Liver (tissue), 9 donors: ENCODE data around the gene TFR2. TPM values are rescaled to one million over a fixed set of nuclear protein-coding genes. Genes with fewer than 3 reads are reported as not detected.

Source experiments
- DNase-seq: peaks from one replicate; pipeline ENCODE4 v3.0.0-alpha.2; 2017; ENCODE audit warnings: low spot score
- H3K27ac ChIP-seq, 2 donors: one replicate each; pipeline ENCODE4 v1.7.0; 2013; ENCODE audit warnings: inconsistent platforms in 2 of 2, low read length in 2 of 2, control low read depth in 1 of 2, low read depth in 1 of 2, mild to moderate bottlenecking in 1 of 2
- H3K27me3 ChIP-seq, 4 donors: one replicate each; pipeline versions ENCODE4 v1.6.1 to v1.7.0; 2013; ENCODE audit warnings: low read length in 3 of 4, inconsistent platforms in 1 of 4, mild to moderate bottlenecking in 1 of 4, moderate library complexity in 1 of 4; ENCODE audit not compliant: control insufficient read depth in 4 of 4, insufficient read depth in 4 of 4
- H3K36me3 ChIP-seq, 4 donors: one replicate each; pipeline versions ENCODE4 v1.6.1 to v1.7.0; 2013; ENCODE audit warnings: low read length in 3 of 4, mild to moderate bottlenecking in 3 of 4, low read depth in 1 of 4, moderate library complexity in 1 of 4; ENCODE audit not compliant: control insufficient read depth in 4 of 4, insufficient read depth in 3 of 4
- H3K4me1 ChIP-seq, 4 donors: one replicate each; pipeline versions ENCODE4 v1.6.1 to v1.7.0; 2013; ENCODE audit warnings: low read length in 3 of 4, mild to moderate bottlenecking in 3 of 4, moderate library complexity in 1 of 4; ENCODE audit not compliant: control insufficient read depth in 4 of 4, insufficient read depth in 4 of 4
- H3K4me3 ChIP-seq, 3 donors: one replicate each; pipeline versions ENCODE4 v1.6.1 to v1.7.0; 2013; ENCODE audit warnings: low read length in 3 of 3, control low read depth in 1 of 3, low read depth in 1 of 3, mild to moderate bottlenecking in 1 of 3
- H3K9ac ChIP-seq, 2 donors: one replicate each; pipeline ENCODE4 v1.7.0; 2013; ENCODE audit warnings: low read length in 2 of 2, mild to moderate bottlenecking in 2 of 2, moderate library complexity in 2 of 2, control low read depth in 1 of 2, low read depth in 1 of 2
- H3K9me3 ChIP-seq, 4 donors: one replicate each; pipeline versions ENCODE4 v1.6.1 to v1.7.0; 2013; ENCODE audit warnings: low read length in 3 of 4; ENCODE audit not compliant: control insufficient read depth in 4 of 4
- ATF3 ChIP-seq: IDR thresholded peaks from 2 replicates; pipeline ENCODE4 v1.6.1; 2016; ENCODE audit warnings: antibody characterized with exemption
- CTCF ChIP-seq: fragments of 150-350 bp; IDR thresholded peaks from 2 replicates; pipeline ENCODE4 v1.5.1; 2017; ENCODE audit warnings: improper control_type of control experiment, low read depth, low read length; ENCODE audit not compliant: missing input control
- FOXA1 ChIP-seq: IDR thresholded peaks from 2 replicates; pipeline ENCODE4 v1.6.1; 2016; ENCODE audit warnings: antibody characterized with exemption
- FOXA2 ChIP-seq: IDR thresholded peaks from 2 replicates; pipeline ENCODE4 v1.6.1; 2016; ENCODE audit warnings: antibody characterized with exemption
- GABPA ChIP-seq, 2 donors: IDR thresholded peaks in 1 of 2; conservative IDR thresholded peaks in 1 of 2; 2 replicates each; pipeline ENCODE4 v1.6.1; 2016; ENCODE audit warnings: antibody characterized with exemption in 2 of 2, mild to moderate bottlenecking in 1 of 2, moderate library complexity in 1 of 2
- HNF4A ChIP-seq, 2 donors: conservative IDR thresholded peaks; 2 replicates each; pipeline ENCODE4 v1.6.1; 2016; ENCODE audit warnings: antibody characterized with exemption in 2 of 2, mild to moderate bottlenecking in 2 of 2
- MAX ChIP-seq: IDR thresholded peaks from 2 replicates; pipeline ENCODE4 v1.6.1; 2016; ENCODE audit warnings: antibody characterized with exemption
- NR2F2 ChIP-seq: IDR thresholded peaks from 2 replicates; pipeline ENCODE4 v1.6.1; 2016; ENCODE audit warnings: antibody characterized with exemption
- RAD21 ChIP-seq, 2 donors: IDR thresholded peaks; 2 replicates each; pipeline ENCODE4 v1.6.1; 2016; ENCODE audit warnings: antibody characterized with exemption in 2 of 2, mild to moderate bottlenecking in 2 of 2
- REST ChIP-seq: IDR thresholded peaks from 2 replicates; pipeline ENCODE4 v1.6.1; 2016; ENCODE audit warnings: antibody characterized with exemption, mild to moderate bottlenecking
- RXRA ChIP-seq, 2 donors: IDR thresholded peaks; 2 replicates each; pipeline ENCODE4 v1.6.1; 2017 to 2018; ENCODE audit warnings: antibody characterized with exemption in 2 of 2, mild to moderate bottlenecking in 1 of 2
- TAF1 ChIP-seq: conservative IDR thresholded peaks from 2 replicates; pipeline ENCODE4 v1.6.1; 2016; ENCODE audit warnings: antibody characterized with exemption, mild to moderate bottlenecking
- YY1 ChIP-seq: IDR thresholded peaks from 2 replicates; pipeline ENCODE4 v1.6.1; 2016; ENCODE audit warnings: antibody characterized with exemption, mild to moderate bottlenecking
- ZBTB33 ChIP-seq: IDR thresholded peaks from 2 replicates; pipeline ENCODE4 v1.6.1; 2016; ENCODE audit warnings: antibody characterized with exemption
- WGBS: extraction: QIAGEN DNeasy Blood & Tissue Kit; methylation state at CpG from one replicate; pipeline ENCODE4 v1.1.7; 2013; 5-methylcytosine and 5-hydroxymethylcytosine counted together
- polyA plus RNA-seq, 2 donors: library from polyadenylated mRNA; stranded (reverse) in 1 of 2; unstranded in 1 of 2; fragments of 200-250 nt in 1 of 2; fragments of >200 nt in 1 of 2; fragmentation: Nextera tagmentation in 1 of 2; extraction: Ambion mirVana in 1 of 2; gene quantifications; one replicate each; pipeline versions ENCODE4 v1.2.1 to v1.2.3, GENCODE V29; 2013 to 2015
- total RNA-seq, 2 donors: library from RNA; depleted of rRNA; stranded (reverse); fragments of >200 nt; gene quantifications; one replicate each; pipeline ENCODE4 v1.2.3, GENCODE V29; 2014
- donor health status: healthy.
- donor health status: healthy.
- donor health status: healthy.
- donor health status: healthy.
- donor health status: healthy.

TFR2 gene
- total and polyA plus RNA-seq, 4 donors: 276 to 663 (median 356) TPM

GRCh38 chr7:100680576-100681271 is 39.4 kb upstream of the TFR2 start:
- no peak overlapping the region for H3K4me3 ChIP-seq
- TF ChIP-seq CTCF: no peak
- TF ChIP-seq FOXA1: no peak
- TF ChIP-seq ATF3: no peak
- TF ChIP-seq RXRA (IDR thresholded peaks at IDR 0.05): no peak
- TF ChIP-seq REST: no peak
- TF ChIP-seq HNF4A (conservative IDR thresholded peaks at IDR 0.05): no peak
- no peak for TF ChIP-seq FOXA2
- TF ChIP-seq YY1: no peak
- TF ChIP-seq NR2F2: no peak
- TF ChIP-seq GABPA (IDR thresholded peaks at IDR 0.05 in 1 of 2, conservative IDR thresholded peaks at IDR 0.05 in 1 of 2): no peak
- TF ChIP-seq MAX: no peak
- no peak for TF ChIP-seq ZBTB33
- no peak for TF ChIP-seq TAF1
- no peak for TF ChIP-seq RAD21 (IDR thresholded peaks at IDR 0.05)
- no peak overlapping the region for H3K27ac ChIP-seq
- 92% methylated on average over 18 of the region's 18 CpGs for WGBS
- DNase-seq: no peak
- H3K27me3 ChIP-seq: no peaks in the 10 kb centered on the region
- peaks cover 0 to 11% (median 7%) of the 10 kb centered on the region in 4 donors for H3K4me1 ChIP-seq
- no peaks in the 10 kb centered on the region for H3K9me3 ChIP-seq
- H3K36me3 ChIP-seq: peaks cover 13 to 69% (median 32%) of the 10 kb centered on the region in 4 donors
- H3K9ac ChIP-seq: no peak overlapping the region
